ENCODE results near the gene PRKAR2B.

PRKAR2B gene

GRCh38 chr7:107196834-107197610, 152.5 kb downstream of the PRKAR2B start:
- no peak for DNase-seq

GRCh38 chr7:107201795-107202450, 157.4 kb downstream of the PRKAR2B start:
- DNase-seq = no peak

GRCh38 chr7:107203607-107204006, 159.1 kb downstream of the PRKAR2B start:
- DNase-seq = no peak

GRCh38 chr7:107206136-107206535, 161.6 kb downstream of the PRKAR2B start:
- DNase-seq = no peak

GRCh38 chr7:107206706-107207105, 162.2 kb downstream of the PRKAR2B start:
- DNase-seq = no peak

GRCh38 chr7:107207459-107207858, 163.0 kb downstream of the PRKAR2B start:
- no peak for DNase-seq

GRCh38 chr7:107208024-107208521, 163.6 kb downstream of the PRKAR2B start:
- no peak for DNase-seq

- DNase-seq = no peak
Measured at GRCh38 chr7:107208563-107208962, 164.1 kb downstream of the PRKAR2B start.

GRCh38 chr7:107209565-107209964, 165.1 kb downstream of the PRKAR2B start:
- DNase-seq = no peak

- no peak for DNase-seq
Measured at GRCh38 chr7:107210400-107210799, 165.9 kb downstream of the PRKAR2B start.

All from NCI-H748 treated with DMSO at 0.1 percent for 48 hours (cell line).